Tracheal epithelial cell (primary cell): ENCODE data around the gene CMKLR1. TPM values are rescaled to one million over a fixed set of nuclear protein-coding genes. Genes with fewer than 3 reads are reported as not detected.

Experiments used
- total RNA-seq: library from RNA; depleted of rRNA; stranded (reverse); fragments of >200 nt; gene quantifications from 2 replicates; pipeline ENCODE4 v1.2.1, GENCODE V29; 2014

CMKLR1 gene
- total RNA-seq, result not detected in 2 replicates

GRCh38 chr12:108338915-108339657, at the start of gene CMKLR1:
Gene CMKLR1 (minus strand): TSS chr12:108339311. CDS start chr12:108293591, 45,720 bp downstream.

Other genes with a start within 250 kb of the CMKLR1 start
- gene WSCD2, start 210.0 kb downstream of the CMKLR1 start, total RNA-seq, result not detected in 2 replicates
- gene FICD, start 176.0 kb upstream of the CMKLR1 start, total RNA-seq, result 1.9 and 7.5 TPM in 2 replicates
- 34.7 and 35.9 TPM in 2 replicates for gene SART3, start 221.9 kb upstream of the CMKLR1 start, total RNA-seq
- gene ISCU, start 223.3 kb upstream of the CMKLR1 start, total RNA-seq, result 84.6 and 165 TPM in 2 replicates